ENCODE data around the gene RTBDN.
"Not testable (repeated sequence)": the region's sequence is repeated elsewhere in the genome, so short reads cannot be mapped to it uniquely, and the experiment has no call there.

Gene RTBDN

GRCh38 chr19:12817810-12818209 is 16.6 kb downstream of the RTBDN start:
- not testable (repeated sequence) for DNase-seq (ENCODE audit: low read depth)

GRCh38 chr19:12817188-12817587 is 17.2 kb downstream of the RTBDN start:
- DNase-seq (ENCODE audit: low read depth): not testable (repeated sequence)

DNA sequence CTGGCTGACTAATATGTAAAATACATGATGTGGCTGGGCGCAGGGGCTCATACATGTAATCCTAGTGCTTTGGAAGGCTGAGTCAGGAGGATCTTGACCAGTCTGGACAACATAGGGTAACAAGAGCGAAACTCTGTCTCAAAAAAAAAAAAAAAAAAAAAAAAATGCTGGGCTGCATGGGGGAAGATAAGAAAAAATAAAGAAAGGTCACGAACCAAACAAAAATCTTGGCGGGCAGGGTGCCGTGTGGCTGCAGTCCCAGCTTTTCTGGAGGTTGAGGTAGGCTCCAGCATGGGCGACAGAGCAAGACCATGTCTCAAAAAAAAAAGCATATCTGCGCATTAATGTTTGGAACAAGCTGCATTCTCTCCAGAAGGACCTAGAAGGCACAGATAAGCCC is 19.3 kb downstream of the RTBDN start:
- DNase-seq (ENCODE audit: low read depth): no peak

- peak; percentile 93 for DNase-seq (ENCODE audit: low read depth)
Measured at GRCh38 chr19:12806242-12807081, 27.9 kb downstream of the RTBDN start, which contains the start of gene RNASEH2A. TSS of gene RNASEH2A (plus strand) at chr19:12806584. CDS start at chr19:12806674, 90 bp downstream.

DNA sequence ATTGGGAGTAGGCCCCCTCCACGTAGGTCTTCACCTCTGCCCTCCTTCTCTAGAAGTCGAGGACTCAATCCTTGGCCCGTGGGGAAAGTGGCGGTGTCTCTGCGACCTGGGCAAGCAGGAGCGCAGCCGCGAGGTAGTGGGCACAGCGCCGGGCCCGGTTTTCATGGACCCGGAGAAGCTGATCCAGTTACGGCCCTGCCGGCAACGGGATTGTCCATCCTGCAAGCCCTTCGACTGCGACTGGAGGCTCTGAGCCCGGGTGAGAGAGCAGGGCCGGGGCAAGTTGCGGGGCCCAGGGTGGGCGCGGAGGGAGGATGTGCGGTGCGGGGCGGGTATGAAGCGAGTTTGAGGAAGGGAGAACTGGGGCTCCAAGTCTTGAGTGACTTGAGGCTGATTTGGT is 30.3 kb downstream of the RTBDN start:
- no peak for DNase-seq (ENCODE audit: low read depth)

- peak; percentile 42 for DNase-seq (ENCODE audit: low read depth)
Measured at GRCh38 chr19:12802267-12803106, 31.9 kb downstream of the RTBDN start.

GRCh38 chr19:12801466-12802266 is 32.7 kb downstream of the RTBDN start, which contains the start of the genes PRDX2 and THSD8:
TSS of gene PRDX2 (minus strand) at chr19:12801800. CDS start at chr19:12801261, 539 bp downstream.
TSS of gene THSD8 (plus strand) at chr19:12802069. CDS start at chr19:12802072, 3 bp downstream.
- peak; percentile 84 for DNase-seq (ENCODE audit: low read depth)

DNA sequence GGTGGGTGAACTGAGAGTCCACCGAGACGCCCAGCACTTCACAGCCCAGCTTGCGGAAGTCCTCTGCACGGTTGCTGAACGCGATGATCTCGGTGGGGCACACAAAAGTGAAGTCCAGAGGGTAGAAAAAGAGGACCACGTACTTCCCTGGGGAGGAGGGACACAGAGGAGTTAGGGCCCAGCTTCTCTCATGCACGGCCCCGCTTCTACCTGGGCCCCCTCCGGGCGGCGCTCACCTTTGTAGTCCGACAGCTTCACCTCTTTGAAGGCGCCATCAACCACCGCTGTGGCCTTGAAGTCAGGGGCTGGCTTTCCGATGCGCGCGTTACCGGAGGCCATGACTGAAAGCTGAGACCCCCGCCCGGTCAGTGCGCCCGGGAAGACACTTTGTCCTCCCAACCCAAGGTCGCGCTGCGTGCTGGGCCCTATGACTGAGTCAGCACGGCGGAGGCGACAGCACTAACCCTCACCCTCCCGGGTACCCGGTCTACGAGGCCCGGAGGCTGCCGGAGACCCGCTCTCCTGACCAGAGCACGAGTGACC is 33.4 kb downstream of the RTBDN start:
- DNase-seq (ENCODE audit: low read depth): peak; percentile 31

GRCh38 chr19:12800466-12800770 is 34.0 kb downstream of the RTBDN start:
- no peak for DNase-seq (ENCODE audit: low read depth)

DNA sequence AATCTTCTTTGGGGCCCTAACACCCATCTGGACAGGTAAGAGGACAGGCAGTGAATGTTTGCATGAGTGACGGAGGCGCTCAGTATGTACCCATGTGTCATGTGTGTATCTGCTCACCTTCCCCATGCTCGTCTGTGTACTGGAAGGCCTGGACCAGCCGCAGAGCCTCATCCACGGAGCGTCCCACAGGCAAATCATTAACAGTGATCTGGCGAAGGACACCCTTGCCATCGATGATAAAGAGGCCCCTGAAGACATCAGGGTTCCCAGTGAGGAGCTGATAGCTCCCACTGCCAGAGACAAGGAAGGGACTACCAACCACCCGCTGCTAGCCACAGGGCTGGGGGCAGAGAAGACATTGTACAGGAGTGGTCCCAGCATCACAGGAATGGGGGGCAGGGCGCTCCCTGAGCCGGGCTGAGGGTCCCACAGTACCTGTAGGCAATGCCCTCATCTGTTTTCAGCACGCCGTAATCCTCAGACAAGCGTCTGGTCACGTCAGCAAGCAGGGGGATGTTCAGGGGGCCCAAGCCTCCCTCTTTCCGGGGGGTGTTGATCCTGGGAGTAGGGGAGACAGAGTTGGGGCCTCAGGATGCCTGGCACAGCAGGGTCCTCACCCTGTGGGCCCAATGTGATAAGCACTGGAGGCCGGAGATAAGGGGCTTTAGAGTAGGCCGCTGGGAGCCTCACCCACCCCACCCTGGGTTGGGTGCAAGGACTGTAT is 34.5 kb downstream of the RTBDN start:
- DNase-seq (ENCODE audit: low read depth): no peak

DNA sequence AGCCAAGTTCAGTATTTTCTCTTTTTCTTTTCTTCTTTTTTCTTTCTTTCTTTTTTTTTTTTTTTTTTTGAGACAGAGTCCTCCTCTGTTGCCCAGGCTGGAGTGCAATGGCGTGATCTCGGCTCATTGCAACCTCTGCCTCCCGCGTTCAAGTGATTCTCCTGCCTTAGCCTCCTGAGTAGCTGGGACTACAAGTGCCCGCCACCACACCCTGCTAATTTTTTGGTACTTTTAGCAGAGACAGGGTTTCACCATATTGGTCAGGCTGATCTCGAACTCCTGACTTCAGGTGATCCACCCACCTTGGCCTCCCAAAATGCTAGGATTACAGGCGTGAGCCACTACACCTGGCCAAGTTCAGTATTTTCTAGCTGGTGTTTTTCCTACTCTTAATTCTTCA is 36.8 kb downstream of the RTBDN start:
- DNase-seq (ENCODE audit: low read depth): not testable (repeated sequence)

DNA sequence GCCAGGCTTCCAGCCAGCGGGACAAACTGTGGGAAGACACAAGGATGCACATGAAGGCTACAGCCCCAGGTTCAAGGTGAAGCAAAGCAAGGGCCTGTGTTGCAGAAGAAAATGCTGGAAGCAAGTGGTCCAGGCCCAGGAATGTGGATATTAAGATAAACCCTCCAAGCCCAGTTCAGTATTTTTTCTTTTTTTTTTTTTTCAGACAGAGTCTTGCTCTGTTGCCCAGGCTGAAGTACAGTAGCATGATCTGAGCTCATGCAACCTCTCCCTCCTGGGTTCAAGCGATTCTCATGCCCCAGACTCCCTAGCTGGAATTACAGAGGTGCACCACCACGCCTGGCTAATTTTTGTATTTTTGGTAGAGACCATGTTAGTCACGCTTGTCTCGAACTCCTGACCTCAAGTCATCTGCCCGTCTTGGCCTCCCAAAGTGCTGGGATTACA is 37.2 kb downstream of the RTBDN start:
- no peak for DNase-seq (ENCODE audit: low read depth)

DNA sequence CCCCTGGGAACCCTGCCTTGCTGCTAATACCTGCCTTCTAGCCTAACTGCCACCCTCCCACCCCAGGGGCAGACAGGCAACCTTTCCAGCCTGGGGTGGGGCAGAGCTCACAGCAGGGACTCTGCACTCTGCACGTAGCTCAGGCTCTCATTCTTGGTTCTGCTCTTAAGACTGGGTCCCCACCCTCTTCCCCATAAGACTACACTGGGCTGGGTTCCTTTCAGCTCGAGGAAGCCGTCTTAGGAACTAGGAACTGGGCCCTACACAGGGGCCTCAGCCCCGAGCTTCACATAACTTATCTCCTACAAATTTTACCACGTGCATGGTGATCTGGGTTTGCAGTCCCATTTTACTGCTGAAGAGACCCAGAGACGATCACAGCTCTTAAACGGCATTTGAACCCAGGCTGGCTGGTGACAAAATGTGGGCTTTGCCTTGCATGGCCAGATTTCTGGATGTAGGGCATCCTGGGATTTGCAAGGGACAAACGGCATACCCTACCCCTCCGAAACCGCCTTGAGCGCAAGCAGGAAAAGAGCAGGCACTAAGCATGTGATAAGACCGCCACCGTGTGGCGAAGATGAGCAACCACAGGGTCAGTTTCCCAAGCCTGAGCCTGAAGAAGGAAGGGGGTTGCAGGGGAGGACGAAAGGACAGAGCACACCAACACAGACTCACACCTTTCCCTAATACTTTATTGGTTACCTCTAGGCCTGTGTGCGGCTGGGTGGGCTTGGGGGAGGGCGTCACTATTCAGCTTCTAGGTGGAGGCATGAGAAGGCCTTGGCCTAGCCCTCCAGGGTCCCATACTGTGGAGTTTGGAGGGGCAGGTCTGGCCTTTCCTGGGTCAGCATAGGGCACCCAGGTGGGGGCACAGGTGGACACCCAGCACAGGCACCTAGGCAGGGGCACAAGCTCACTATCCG is 38.0 kb downstream of the RTBDN start:
- peak; percentile 85 for DNase-seq (ENCODE audit: low read depth)

- DNase-seq (ENCODE audit: low read depth): no peak
Measured at GRCh38 chr19:12794971-12795381, 39.4 kb downstream of the RTBDN start.

GRCh38 chr19:12794196-12794941 is 40.0 kb downstream of the RTBDN start:
- DNase-seq (ENCODE audit: low read depth): peak; percentile 13

DNA sequence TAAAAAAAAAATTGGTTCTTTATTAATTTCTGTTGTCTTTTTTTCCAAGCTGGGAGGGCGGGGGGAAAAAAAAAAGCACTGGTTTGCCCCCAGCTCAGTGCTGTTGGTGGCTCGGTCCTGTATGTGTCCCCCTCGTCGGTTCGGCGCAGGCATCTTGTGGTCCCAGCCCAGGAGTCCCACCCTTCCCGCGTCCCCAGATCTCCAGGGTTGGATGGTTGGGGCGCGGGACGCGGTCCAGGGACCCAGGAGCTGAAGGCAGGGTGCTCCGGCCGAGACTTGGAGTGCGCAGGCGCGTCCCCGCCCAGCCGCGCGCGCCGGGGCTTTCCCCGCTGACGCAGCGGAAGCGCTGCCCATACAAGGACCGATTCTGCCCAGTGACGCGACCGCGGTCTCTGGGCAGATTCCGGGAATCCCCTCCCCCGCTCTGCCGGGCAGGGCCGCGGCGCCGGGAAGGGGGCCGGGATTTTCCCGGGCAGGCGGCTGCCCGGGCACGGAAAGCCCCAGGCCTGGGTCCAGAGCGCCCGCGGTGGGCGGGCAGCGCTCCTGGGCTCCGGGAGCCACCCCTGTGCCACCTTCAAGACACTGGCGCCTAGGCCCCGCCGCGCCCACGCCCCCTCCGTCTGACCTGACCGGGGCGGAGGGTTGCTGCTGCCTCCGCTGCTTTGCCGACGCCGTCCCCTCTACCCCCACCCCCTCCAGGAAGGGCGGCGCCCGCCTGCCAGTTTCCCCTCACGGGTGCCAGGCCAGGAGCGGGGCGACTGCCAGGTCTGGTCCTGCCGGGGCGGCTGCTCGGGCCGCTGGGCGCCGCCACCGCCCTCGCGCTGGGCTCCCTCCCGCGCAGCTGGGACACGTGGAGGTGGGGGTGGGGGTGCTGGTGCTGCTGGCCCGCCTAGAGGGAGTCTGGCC is 40.8 kb downstream of the RTBDN start:
- peak; percentile 93 for DNase-seq (ENCODE audit: low read depth)

- DNase-seq (ENCODE audit: low read depth): no peak
Measured at GRCh38 chr19:12792853-12793289, 41.5 kb downstream of the RTBDN start.

Measured in ELR (cell line).